T-helper 2 cell treated with Interferon-gamma antibody and Interleukin-4, amounts not matched to agents 5 μg/mL and 100 μg/mL, for 36 hours (primary cell): ENCODE measurements around the gene ARHGAP10.
A peak's percentile ranks its signal among the peaks of the same experiment; 100 is the strongest.

Experiments
- DNase-seq: peaks from one replicate; pipeline ENCODE4 v3.0.0; 2021; ENCODE audit warnings: low spot score
- H3K27ac Mint-ChIP-seq: one replicate; pipeline ENCODE4 v1.8.0; 2021; ENCODE audit warnings: mild to moderate bottlenecking, mixed read lengths
- H3K27me3 Mint-ChIP-seq: one replicate; pipeline ENCODE4 v1.8.0; 2021; ENCODE audit warnings: low read depth, mixed read lengths
- H3K36me3 Mint-ChIP-seq: one replicate; pipeline ENCODE4 v1.8.0; 2021; ENCODE audit warnings: low read depth, mixed read lengths
- H3K4me1 Mint-ChIP-seq: one replicate; pipeline ENCODE4 v1.8.0; 2021; ENCODE audit warnings: low read depth, mixed read lengths
- H3K4me3 Mint-ChIP-seq: one replicate; pipeline ENCODE4 v1.8.0; 2022; ENCODE audit warnings: mild to moderate bottlenecking, moderate library complexity, mixed read lengths
- H3K9me3 Mint-ChIP-seq: one replicate; pipeline ENCODE4 v1.8.0; 2021; ENCODE audit warnings: mixed read lengths

The ARHGAP10 gene

DNA sequence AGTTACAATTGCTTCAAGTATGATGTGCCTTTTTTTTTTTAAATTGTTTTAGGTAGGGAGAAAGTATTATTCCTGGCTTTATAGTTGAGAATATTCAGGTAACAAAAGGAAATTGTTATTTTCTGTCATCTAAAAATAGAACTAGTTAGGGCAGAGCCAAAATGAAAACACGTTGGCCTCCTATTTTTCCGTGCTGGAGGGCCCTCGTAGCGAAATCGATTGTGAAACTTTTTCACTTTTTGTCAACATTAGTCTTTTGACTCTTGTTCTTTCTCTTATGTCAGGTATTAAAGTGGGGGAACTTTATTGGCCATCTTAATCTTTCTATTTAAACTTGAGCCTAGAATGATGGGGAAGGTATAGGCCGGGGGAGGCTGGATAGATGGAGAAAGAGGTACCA is 104.9 kb downstream of the ARHGAP10 start:
- no peaks in the 10 kb centered on the region for H3K9me3 Mint-ChIP-seq
- peaks cover 7% of the 10 kb centered on the region for H3K36me3 Mint-ChIP-seq
- DNase-seq: no peak
- no peak overlapping the region for H3K4me3 Mint-ChIP-seq
- no peaks in the 10 kb centered on the region for H3K27me3 Mint-ChIP-seq
- peaks cover 5% of the 10 kb centered on the region for H3K4me1 Mint-ChIP-seq
- H3K27ac Mint-ChIP-seq: no peak overlapping the region

DNA sequence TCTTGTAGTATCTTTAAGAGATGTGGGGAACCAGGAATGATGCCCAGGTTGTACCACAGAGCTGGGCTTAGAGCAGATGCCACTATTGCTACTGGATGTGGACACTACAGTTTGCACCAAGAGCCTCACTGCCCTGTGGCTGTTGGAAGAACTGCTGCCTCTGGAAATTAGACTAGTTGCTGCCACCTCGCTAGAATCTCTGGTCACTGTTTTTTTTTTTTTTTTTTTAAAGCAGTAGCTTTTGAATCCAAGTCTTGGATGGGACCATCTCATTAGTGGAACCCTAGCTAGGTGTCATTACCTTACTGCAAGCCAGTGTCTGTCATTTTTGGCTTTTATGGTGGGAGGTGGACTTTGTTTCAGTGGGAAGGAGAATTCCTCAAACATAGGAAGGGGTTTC is 105.5 kb downstream of the ARHGAP10 start:
- Mint-ChIP-seq H3K4me3 (no peak overlapping the region), H3K27ac (no peak overlapping the region), H3K9me3 (no peaks in the 10 kb centered on the region), H3K4me1 (peaks cover 4% of the 10 kb centered on the region), H3K27me3 (no peaks in the 10 kb centered on the region), H3K36me3 (peaks cover 5% of the 10 kb centered on the region)
- DNase-seq: no peak

DNA sequence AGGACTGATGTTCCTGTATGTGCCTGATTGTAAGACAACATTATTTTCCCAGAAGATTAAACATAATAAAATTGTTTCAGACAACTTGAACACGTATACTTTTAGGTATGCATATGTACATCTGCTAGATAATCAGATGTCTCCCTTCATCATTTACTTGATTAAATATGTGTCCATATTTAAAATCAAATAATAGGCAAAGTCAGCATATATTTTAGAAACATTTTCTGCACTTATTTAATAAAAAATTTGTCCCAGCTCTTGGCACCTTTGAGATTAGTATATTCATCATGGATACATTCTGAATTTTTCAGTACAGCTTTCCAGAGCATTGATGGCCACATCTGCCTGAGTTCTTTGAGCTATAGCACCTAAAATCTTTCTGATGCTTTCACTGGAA is 106.0 kb downstream of the ARHGAP10 start:
- no peak for DNase-seq
- H3K27me3 Mint-ChIP-seq: no peaks in the 10 kb centered on the region
- H3K4me1 Mint-ChIP-seq: peaks cover 4% of the 10 kb centered on the region
- no peak overlapping the region for H3K27ac Mint-ChIP-seq
- H3K36me3 Mint-ChIP-seq: peaks cover 5% of the 10 kb centered on the region
- H3K9me3 Mint-ChIP-seq: no peaks in the 10 kb centered on the region
- no peak overlapping the region for H3K4me3 Mint-ChIP-seq

DNA sequence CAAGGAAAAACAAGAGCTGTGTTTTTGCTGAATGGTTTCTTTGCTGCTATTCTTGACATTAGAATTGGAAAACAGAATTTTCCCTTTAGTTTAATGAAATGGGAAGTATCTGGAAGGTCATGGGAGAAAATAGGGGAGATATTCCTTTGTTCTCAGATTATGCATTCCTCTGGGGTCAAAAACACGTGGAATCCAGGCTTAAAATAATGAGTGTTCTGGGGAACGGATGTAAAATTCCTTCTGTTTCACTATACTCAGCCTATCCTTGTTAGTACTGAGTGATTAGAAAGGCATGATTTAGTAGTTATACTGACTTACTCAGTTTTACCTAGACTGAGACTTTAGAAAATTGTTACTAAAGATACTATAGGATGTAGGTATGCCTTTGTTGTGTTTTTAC is 107.3 kb downstream of the ARHGAP10 start:
- H3K4me1 Mint-ChIP-seq: peaks cover 4% of the 10 kb centered on the region
- H3K27ac Mint-ChIP-seq: no peak overlapping the region
- H3K36me3 Mint-ChIP-seq: peaks cover 5% of the 10 kb centered on the region
- H3K27me3 Mint-ChIP-seq: no peaks in the 10 kb centered on the region
- no peak overlapping the region for H3K4me3 Mint-ChIP-seq
- no peak for DNase-seq
- no peaks in the 10 kb centered on the region for H3K9me3 Mint-ChIP-seq

DNA sequence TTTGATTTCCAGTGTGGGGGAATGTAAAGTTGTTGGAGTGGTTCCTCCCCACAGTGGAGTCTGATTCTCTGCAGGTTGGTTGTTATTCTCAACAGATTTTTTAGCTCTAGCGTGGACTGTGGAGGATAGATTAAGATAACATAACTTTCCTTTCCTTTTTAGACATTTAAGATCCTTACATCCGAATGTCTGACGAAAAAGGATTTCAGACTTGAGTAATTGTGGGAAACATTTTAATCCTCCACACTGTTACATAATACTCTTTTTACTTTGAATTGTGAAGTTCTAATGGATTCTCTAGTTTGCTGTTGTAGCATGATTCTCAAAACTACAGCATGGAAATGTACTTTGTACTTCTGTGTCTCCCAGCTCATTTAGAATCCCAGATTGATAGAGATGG is 107.8 kb downstream of the ARHGAP10 start:
- Mint-ChIP-seq H3K36me3 (peaks cover 5% of the 10 kb centered on the region), H3K4me3 (no peak overlapping the region), H3K4me1 (peaks cover 4% of the 10 kb centered on the region), H3K27me3 (no peaks in the 10 kb centered on the region), H3K27ac (no peak overlapping the region), H3K9me3 (no peaks in the 10 kb centered on the region)
- DNase-seq: no peak

DNA sequence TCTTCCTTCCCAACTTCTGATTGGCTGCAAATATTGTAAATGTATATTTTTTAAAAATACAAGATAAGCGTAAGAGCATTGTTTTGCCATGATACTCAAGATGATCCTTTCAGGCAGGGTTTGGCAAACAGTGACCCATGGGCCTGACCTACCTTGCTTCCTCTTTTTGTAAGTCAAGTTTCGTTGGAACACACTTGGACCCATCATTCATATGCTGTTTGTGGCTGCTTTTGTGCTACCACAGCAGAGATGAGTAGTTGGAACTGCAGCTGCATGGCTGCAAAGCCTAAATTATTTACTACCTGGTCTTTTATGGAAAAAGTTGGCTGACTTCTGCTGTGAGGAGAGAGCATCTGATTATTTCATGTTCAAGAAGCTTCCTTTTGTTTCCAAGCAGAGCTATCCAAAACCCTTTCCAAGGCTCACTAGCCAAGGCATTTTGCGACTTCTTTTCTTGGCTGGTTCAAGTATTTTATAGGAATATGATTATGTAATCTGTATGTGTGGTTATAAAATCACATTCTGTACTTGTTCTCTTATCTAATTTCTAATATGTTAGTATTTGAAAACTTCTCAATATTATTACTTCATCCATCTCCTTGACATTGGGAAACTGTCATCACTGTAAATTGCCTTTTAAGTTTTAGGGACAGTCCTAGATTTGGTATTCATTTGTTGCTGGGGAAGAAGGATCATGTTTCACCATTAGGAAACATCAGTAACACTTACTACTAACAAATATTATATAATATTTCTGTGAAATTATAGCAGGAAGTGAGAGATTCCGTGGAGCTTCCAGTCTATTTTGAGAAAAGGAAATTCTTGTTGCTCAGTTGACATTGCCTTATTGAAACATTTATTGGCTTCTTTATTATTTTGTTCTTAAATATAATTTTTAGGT is 109.2 kb downstream of the ARHGAP10 start:
- peaks cover 5% of the 10 kb centered on the region for H3K36me3 Mint-ChIP-seq
- H3K4me1 Mint-ChIP-seq: peaks cover 4% of the 10 kb centered on the region
- H3K4me3 Mint-ChIP-seq: no peak overlapping the region
- DNase-seq: no peak
- no peaks in the 10 kb centered on the region for H3K27me3 Mint-ChIP-seq
- H3K27ac Mint-ChIP-seq: no peak overlapping the region
- no peaks in the 10 kb centered on the region for H3K9me3 Mint-ChIP-seq

DNA sequence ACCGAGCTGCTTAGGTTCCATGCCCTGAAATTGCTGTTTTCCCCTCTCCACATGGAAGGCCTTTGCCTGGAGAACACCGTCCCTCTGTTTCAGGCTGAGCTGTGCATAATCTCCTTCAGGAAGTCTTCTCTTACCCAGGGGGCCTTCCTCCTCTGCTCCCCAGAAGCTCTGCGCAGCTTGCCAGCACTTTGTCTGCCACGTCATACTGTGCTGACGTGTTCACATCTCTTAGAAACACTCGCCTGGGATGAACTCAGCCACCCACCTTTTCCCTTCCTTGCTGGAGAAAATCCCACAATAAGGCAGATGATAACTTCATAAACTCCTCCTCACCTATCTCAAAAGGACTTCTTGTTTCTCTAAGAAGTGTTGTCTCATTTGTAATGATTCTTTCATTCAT is 110.7 kb downstream of the ARHGAP10 start:
- no peak overlapping the region for H3K4me3 Mint-ChIP-seq

DNA sequence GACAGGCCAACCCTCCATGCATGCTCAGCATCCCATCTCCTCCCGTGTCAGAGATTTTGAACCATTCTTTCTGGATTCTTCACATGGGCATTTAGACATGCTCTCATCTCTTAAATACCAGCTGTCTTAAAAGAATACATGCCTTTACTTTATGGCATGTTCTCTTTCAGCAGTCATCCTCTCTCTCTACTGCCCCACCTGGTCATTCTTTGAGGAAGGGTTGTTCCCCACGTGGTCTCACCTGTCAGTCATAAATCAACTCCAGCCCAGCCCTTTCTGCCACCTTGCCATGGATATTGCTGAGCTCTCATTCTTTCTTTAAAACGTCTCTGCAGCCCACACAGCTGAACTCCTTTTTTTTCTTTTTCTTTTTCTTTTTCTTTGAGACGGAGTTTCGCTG is 111.3 kb downstream of the ARHGAP10 start:
- no peak overlapping the region for H3K4me3 Mint-ChIP-seq
- H3K9me3 Mint-ChIP-seq: no peaks in the 10 kb centered on the region
- peaks cover 12% of the 10 kb centered on the region for H3K36me3 Mint-ChIP-seq
- no peak overlapping the region for H3K27ac Mint-ChIP-seq
- no peak for DNase-seq
- peaks cover 8% of the 10 kb centered on the region for H3K4me1 Mint-ChIP-seq
- no peaks in the 10 kb centered on the region for H3K27me3 Mint-ChIP-seq

More for the DNA sequence above, 110.7 kb downstream of the ARHGAP10 start:
- no peak for DNase-seq
- Mint-ChIP-seq H3K27me3 (no peaks in the 10 kb centered on the region), H3K27ac (no peak overlapping the region), H3K9me3 (no peaks in the 10 kb centered on the region), H3K4me1 (peaks cover 7% of the 10 kb centered on the region), H3K36me3 (peaks cover 9% of the 10 kb centered on the region)

DNA sequence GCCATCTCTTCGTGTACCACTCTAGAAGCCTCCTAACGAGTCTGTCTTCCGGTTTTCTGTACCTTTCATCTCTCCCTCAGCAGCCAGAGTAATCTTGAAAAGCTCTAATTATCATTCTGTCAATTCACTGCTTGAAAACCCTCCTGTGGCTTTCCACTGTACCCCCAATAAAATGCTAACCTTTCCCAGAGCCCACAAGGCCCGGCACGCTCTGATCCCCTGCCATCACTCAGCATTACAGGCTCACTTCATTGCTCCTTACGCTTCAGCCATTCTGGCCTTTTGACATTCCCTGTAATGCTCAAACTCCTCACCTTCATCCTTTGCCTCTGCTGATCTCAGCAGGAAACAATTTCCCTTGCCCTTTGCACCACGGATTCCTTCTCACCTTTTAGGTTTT is 112.9 kb downstream of the ARHGAP10 start:
- Mint-ChIP-seq H3K27me3 (no peaks in the 10 kb centered on the region), H3K36me3 (peaks cover 15% of the 10 kb centered on the region), H3K27ac (no peak overlapping the region), H3K4me1 (peaks cover 10% of the 10 kb centered on the region), H3K9me3 (peaks cover 3% of the 10 kb centered on the region), H3K4me3 (no peak overlapping the region)
- DNase-seq: no peak

DNA sequence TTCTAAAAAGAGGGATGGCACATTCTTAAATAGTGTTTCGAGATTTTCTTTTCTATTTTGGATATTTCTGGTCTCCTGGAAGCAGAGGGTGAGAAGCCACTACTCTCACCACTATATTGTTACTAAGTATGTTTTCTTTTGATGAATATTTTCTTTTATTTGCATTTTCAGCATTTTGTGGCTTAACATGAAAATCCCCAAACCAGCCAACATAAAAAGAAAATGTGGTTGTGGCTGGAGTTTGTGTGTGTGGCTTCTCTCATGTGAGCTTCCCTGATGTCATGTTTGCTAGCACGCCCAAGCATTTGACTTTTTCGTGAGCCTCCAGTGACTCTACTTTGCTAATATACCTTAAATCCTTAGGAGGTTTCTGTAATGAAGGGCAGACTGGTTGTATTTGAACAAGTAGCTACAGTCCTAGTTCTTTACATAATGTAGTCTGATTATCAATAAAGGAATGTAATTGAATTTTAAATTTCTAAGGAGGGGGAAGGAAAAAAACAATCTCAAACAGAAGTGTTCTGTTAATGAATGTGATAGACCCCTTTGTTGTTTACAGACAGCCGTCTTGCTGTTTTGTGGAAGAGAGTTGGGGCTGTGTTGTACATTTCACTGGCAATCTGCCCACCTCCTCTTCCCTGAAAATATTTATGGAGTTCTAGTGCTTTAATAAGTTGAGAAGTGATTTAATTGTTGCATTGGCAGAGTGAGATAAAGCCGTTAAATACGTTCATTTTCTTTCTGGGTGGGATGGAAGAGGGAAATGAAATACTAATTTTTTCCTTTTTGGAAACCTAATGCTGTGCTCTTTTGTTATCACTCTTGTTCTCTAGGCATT is 114.6 kb downstream of the ARHGAP10 start:
- peaks cover 4% of the 10 kb centered on the region for H3K9me3 Mint-ChIP-seq
- peaks cover 8% of the 10 kb centered on the region for H3K4me1 Mint-ChIP-seq
- peaks cover 20% of the 10 kb centered on the region for H3K36me3 Mint-ChIP-seq
- peak; percentile 42 for DNase-seq
- no peak overlapping the region for H3K4me3 Mint-ChIP-seq
- H3K27ac Mint-ChIP-seq: no peak overlapping the region
- H3K27me3 Mint-ChIP-seq: no peaks in the 10 kb centered on the region

DNA sequence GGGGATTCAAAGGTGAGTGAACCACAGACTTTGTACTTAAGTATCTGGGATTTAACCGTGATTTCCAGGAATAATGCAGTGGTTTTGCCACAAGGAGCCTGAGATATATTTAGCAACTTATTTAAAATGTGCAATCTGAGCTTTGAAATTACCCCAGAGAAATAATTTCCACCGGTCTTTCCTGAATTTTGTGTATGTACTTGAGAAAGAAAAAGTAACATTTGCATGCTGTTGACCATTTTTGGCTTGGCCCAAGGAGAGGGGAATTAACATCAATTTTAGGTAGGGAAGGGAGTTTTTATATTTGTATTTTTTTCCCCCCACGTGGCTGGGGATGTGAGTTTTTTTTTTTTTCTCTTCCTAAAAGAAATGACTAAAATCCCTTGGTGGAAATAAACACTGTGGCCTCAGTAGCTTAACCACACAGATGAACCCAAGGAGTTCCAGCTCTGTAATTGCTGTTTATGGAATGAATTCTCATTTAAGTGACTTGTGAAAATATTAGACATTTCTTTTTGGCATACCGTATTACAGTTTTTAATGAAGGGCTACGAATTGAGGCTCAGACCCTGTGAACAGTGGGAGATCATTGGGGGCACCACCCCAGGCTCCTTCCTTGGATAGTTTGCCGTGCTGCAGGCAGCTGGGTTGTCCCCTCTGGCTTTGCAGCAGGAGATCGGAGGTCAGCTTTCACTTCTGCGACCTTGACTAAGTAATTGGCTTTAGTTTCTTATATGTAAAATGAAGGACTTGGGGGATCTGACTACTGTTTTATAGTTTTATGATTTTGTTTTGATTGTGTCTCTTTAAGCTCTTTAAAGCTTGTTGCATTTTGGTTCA is 116.1 kb downstream of the ARHGAP10 start:
- no peak overlapping the region for H3K27ac Mint-ChIP-seq
- peaks cover 8% of the 10 kb centered on the region for H3K4me1 Mint-ChIP-seq
- peaks cover 20% of the 10 kb centered on the region for H3K36me3 Mint-ChIP-seq
- H3K4me3 Mint-ChIP-seq: no peak overlapping the region
- peaks cover 4% of the 10 kb centered on the region for H3K9me3 Mint-ChIP-seq
- no peaks in the 10 kb centered on the region for H3K27me3 Mint-ChIP-seq
- DNase-seq: no peak

DNA sequence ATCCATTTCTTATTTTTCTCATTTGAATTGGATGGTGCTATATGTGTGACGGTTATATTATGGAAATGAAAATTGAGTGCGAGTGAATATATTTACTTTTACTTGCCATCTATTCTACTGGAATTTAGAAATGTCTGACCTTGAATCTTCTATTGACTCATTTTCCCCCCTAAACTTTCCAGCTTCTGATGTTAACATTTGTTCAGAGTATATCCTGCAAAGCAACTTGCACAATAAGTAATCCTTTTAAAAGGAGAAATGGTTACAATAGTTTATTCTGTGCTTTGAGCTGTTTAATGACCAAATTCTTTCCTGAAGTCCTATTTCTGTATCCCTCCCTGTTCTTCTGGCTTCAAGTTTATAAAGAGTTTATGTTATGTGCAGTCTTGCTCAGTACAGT is 116.7 kb downstream of the ARHGAP10 start:
- DNase-seq: no peak
- no peaks in the 10 kb centered on the region for H3K27me3 Mint-ChIP-seq
- peaks cover 4% of the 10 kb centered on the region for H3K9me3 Mint-ChIP-seq
- H3K27ac Mint-ChIP-seq: no peak overlapping the region
- H3K4me3 Mint-ChIP-seq: no peak overlapping the region
- peaks cover 17% of the 10 kb centered on the region for H3K36me3 Mint-ChIP-seq
- peaks cover 5% of the 10 kb centered on the region for H3K4me1 Mint-ChIP-seq

DNA sequence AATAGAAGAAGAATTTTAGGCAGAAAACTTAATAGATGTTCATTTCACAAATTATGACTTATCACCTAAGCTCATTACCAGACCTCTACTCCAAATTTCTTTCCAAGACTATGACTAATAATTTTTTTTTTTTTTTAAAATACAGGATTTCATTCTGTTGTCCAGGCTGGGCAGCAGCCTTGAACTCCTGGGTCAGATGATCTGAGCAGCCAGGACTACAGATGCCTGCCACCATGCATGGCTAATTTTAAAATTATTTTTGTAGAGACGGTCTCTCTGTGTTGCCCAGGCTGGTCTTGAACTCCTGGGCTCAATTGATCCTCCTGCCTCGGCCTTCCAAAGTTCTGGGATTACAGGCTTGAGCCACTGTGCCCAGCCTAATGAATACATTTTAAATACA is 119.2 kb downstream of the ARHGAP10 start:
- no peak for DNase-seq
- Mint-ChIP-seq H3K36me3 (peaks cover 19% of the 10 kb centered on the region), H3K9me3 (peaks cover 4% of the 10 kb centered on the region), H3K4me1 (peaks cover 5% of the 10 kb centered on the region), H3K4me3 (no peak overlapping the region), H3K27me3 (no peaks in the 10 kb centered on the region), H3K27ac (no peak overlapping the region)
